Measurements from ENCODE around the gene PSMB7.

The PSMB7 gene

GRCh38 chr9:124415102-124415851 lies at the start of gene PSMB7:
TSS of gene PSMB7 (minus strand) at chr9:124415442. CDS start at chr9:124415425, 17 bp downstream.
- peak; percentile 95 to 99 for DNase-seq

- no peak for DNase-seq
These were observed 47.5 kb upstream of the PSMB7 start for GRCh38 chr9:124462739-124463138.

GRCh38 chr9:124458441-124458840 lies 43.2 kb upstream of the PSMB7 start:
- DNase-seq: no peak

- no peak for DNase-seq
These were observed 42.7 kb upstream of the PSMB7 start for GRCh38 chr9:124457887-124458431.

GRCh38 chr9:124457079-124457886 lies 42.0 kb upstream of the PSMB7 start:
- no peak for DNase-seq

GRCh38 chr9:124456341-124457078 lies 41.3 kb upstream of the PSMB7 start:
- DNase-seq: no peak

GRCh38 chr9:124455820-124456219 lies 40.6 kb upstream of the PSMB7 start:
- DNase-seq: no peak

GRCh38 chr9:124454791-124455443 lies 39.7 kb upstream of the PSMB7 start:
- DNase-seq: peak in 1 of 2 experiments; percentile 52

- DNase-seq: no peak
These were observed 39.1 kb upstream of the PSMB7 start for GRCh38 chr9:124454296-124454695.

GRCh38 chr9:124453586-124454191 lies 38.4 kb upstream of the PSMB7 start:
- DNase-seq: no peak

- DNase-seq: no peak
These were observed 37.8 kb upstream of the PSMB7 start for GRCh38 chr9:124452841-124453585.

- DNase-seq: no peak
These were observed 37.1 kb upstream of the PSMB7 start for GRCh38 chr9:124452326-124452725.

- DNase-seq: no peak
These were observed 35.9 kb upstream of the PSMB7 start for GRCh38 chr9:124450931-124451661.

GRCh38 chr9:124450241-124450924 lies 35.1 kb upstream of the PSMB7 start, which contains the start of gene ADGRD2:
TSS of gene ADGRD2 (plus strand) at chr9:124450451. CDS start at chr9:124451667, 1,216 bp downstream.
- DNase-seq: peak in 1 of 2 experiments; percentile 35

- no peak for DNase-seq
These were observed 34.3 kb upstream of the PSMB7 start for GRCh38 chr9:124449381-124450151.

GRCh38 chr9:124448019-124448418 lies 32.8 kb upstream of the PSMB7 start:
- DNase-seq: no peak

- DNase-seq: no peak
These were observed 32.0 kb upstream of the PSMB7 start for GRCh38 chr9:124447297-124447661.

GRCh38 chr9:124444166-124444565 lies 28.9 kb upstream of the PSMB7 start:
- DNase-seq: no peak

GRCh38 chr9:124443625-124444024 lies 28.4 kb upstream of the PSMB7 start:
- DNase-seq: no peak

All from NCI-H524 (cell line).